OCI-LY7 (cell line): ENCODE results near the gene PLSCR5. TPM values are rescaled to one million over a fixed set of nuclear protein-coding genes. Genes with fewer than 3 reads are reported as not detected.

Source experiments
- BruUV-seq: library from RNA; stranded (reverse); fragments of 400-500 nt; replicated peaks from 2 replicates; lab custom pipeline; 2021; lab: Mats Ljungman, UMichigan
- CTCF ChIA-PET: fragments of 300-600 bp; sonication (Branson Sonifier 250); formaldehyde crosslinking; loops from one replicate; lab custom pipeline; 2022; ENCODE audit warnings: antibody characterized with exemption; ENCODE audit not compliant: unreplicated experiment; lab: Charles Lee
- POLR2A ChIA-PET: fragments of 300-600 bp; sonication (Branson Sonifier 250); formaldehyde crosslinking; loops from one replicate; lab custom pipeline; 2022; ENCODE audit warnings: antibody characterized with exemption; lab: Charles Lee
- DNase-seq: peaks from one replicate; pipeline ENCODE4 v3.0.0-alpha.2; 2015; ENCODE audit warnings: low spot score
- H2AFZ ChIP-seq: fragments of 200-600 bp; sonication (generic), shearing (Covaris generic); 2 replicates; pipeline ENCODE4 v1.6.1; 2014; ENCODE audit warnings: mild to moderate bottlenecking, antibody characterized with exemption, low read length, moderate library complexity
- H3K27ac ChIP-seq: fragments of 200-600 bp; sonication (generic); 2 replicates; pipeline ENCODE4 v1.5.1; 2014; ENCODE audit warnings: mixed run types, low read depth, mild to moderate bottlenecking, moderate library complexity, low read length, inconsistent platforms; ENCODE audit not compliant: poor library complexity, severe bottlenecking
- H3K36me3 ChIP-seq: fragments of 200-600 bp; sonication (generic); 2 replicates; pipeline ENCODE4 v1.6.1; 2014; ENCODE audit warnings: mild to moderate bottlenecking, antibody characterized with exemption, low read length, moderate library complexity, mixed read lengths; ENCODE audit not compliant: insufficient read depth
- H3K4me1 ChIP-seq: fragments of 200-600 bp; sonication (generic); 2 replicates; pipeline ENCODE4 v1.5.1; 2014; ENCODE audit warnings: mild to moderate bottlenecking, low read length; ENCODE audit not compliant: insufficient read depth, poor library complexity, severe bottlenecking
- H3K4me2 ChIP-seq: fragments of 200-600 bp; sonication (generic); 2 replicates; pipeline ENCODE4 v1.6.1; 2014; ENCODE audit warnings: mild to moderate bottlenecking, low read length
- H3K4me3 ChIP-seq: fragments of 200-600 bp; sonication (generic); 2 replicates; pipeline ENCODE4 v1.5.1; 2014; ENCODE audit warnings: mild to moderate bottlenecking, low read depth, low read length; ENCODE audit not compliant: poor library complexity, severe bottlenecking
- H3K79me2 ChIP-seq: fragments of 200-600 bp; sonication (generic); 2 replicates; pipeline ENCODE4 v1.6.1; 2016; ENCODE audit warnings: low read depth, mild to moderate bottlenecking, low read length, moderate library complexity, mixed read lengths; ENCODE audit not compliant: insufficient read depth
- H3K9me2 ChIP-seq: fragments of 200-600 bp; sonication (generic); 2 replicates; pipeline ENCODE4 v1.6.1; 2016; ENCODE audit warnings: mild to moderate bottlenecking, low read length, mixed read lengths; ENCODE audit not compliant: insufficient read depth
- H3K9me3 ChIP-seq: fragments of 200-600 bp; sonication (generic); 2 replicates; pipeline ENCODE4 v1.6.1; 2014; ENCODE audit warnings: mild to moderate bottlenecking, mixed run types, low read length, mixed read lengths
- H4K20me1 ChIP-seq: fragments of 200-600 bp; sonication (generic); 2 replicates; pipeline ENCODE4 v1.6.1; 2014; ENCODE audit warnings: mild to moderate bottlenecking, antibody characterized with exemption, low read length, moderate library complexity, mixed read lengths; ENCODE audit not compliant: insufficient read depth
- EZH2phosphoT487 ChIP-seq: fragments of 200-600 bp; sonication (generic); IDR thresholded peaks from 2 replicates; pipeline ENCODE4 v1.6.1; 2018; ENCODE audit warnings: low read depth, borderline replicate concordance, mild to moderate bottlenecking, mixed run types, antibody characterized with exemption, low read length, moderate library complexity, mixed read lengths
- intact Hi-C: fragments of 100-400 bp; cut with micrococcal nuclease; formaldehyde crosslinking; loops from one replicate; pipeline ENCODE4 v1.10.0; 2022; ENCODE audit not compliant: unreplicated experiment
- total RNA-seq, 2 experiments: library from RNA; depleted of rRNA in 1 of 2; stranded (reverse); fragments of >200 nt in 1 of 2; shearing (Covaris generic) in 1 of 2; gene quantifications; 2 replicates each; pipeline ENCODE4 v1.2.3, GENCODE V29; 2014 to 2022
- TF ChIP-seq, protein P1 (sequence below): fragments of 200-600 bp; sonication (generic); conservative IDR thresholded peaks from 2 replicates; pipeline ENCODE4 v1.5.1; 2014; ENCODE audit warnings: mild to moderate bottlenecking, antibody characterized with exemption, low read length, moderate library complexity, mixed read lengths

The PLSCR5 gene
- total RNA-seq, 2 experiments from 2014 or later = not detected

DNA sequence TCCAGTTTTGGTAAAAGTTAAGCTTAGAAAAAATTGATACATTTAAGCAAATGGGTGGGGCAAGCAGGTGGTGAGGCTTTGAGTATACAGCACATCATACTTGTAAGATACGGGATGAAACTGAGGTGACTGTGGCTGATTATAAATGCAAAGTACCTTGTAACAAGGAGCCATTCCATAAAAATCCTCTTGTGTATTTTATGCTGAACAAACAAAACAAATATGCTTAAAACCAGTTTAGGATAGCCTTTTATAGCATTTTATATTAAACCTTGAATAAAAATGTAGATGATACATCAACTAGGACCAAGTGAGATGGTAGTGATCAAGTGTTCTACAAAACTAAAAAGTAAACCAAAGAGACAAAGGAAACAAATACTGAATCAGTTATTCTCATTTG lies 64.2 kb downstream of the PLSCR5 start:
- Histone ChIP-seq H3K27ac (no peak overlapping the region), H3K4me3 (no peak overlapping the region), H2AFZ (no peak overlapping the region), H3K4me2 (no peak overlapping the region), H3K79me2 (no peaks in the 10 kb centered on the region), H3K9me2 (no peaks in the 10 kb centered on the region), H3K36me3 (no peaks in the 10 kb centered on the region), H3K4me1 (no peaks in the 10 kb centered on the region), H4K20me1 (peaks cover 7% of the 10 kb centered on the region; the same call in 1 of the 2 replicates), H3K9me3 (no peaks in the 10 kb centered on the region)
- POLR2A ChIA-PET = interaction anchor here (0.6 to 1.2 kb wide), 3 partner anchors 26 to 288 kb away, joined by 3 to 5 read pairs (median 3); no protein-coding TSS in a partner anchor
- DNase-seq = no peak
- no TSS peak for BruUV-seq
- CTCF ChIA-PET = no interaction called here
- intact Hi-C loops = no loop called here
- TF ChIP-seq, protein P1, sequence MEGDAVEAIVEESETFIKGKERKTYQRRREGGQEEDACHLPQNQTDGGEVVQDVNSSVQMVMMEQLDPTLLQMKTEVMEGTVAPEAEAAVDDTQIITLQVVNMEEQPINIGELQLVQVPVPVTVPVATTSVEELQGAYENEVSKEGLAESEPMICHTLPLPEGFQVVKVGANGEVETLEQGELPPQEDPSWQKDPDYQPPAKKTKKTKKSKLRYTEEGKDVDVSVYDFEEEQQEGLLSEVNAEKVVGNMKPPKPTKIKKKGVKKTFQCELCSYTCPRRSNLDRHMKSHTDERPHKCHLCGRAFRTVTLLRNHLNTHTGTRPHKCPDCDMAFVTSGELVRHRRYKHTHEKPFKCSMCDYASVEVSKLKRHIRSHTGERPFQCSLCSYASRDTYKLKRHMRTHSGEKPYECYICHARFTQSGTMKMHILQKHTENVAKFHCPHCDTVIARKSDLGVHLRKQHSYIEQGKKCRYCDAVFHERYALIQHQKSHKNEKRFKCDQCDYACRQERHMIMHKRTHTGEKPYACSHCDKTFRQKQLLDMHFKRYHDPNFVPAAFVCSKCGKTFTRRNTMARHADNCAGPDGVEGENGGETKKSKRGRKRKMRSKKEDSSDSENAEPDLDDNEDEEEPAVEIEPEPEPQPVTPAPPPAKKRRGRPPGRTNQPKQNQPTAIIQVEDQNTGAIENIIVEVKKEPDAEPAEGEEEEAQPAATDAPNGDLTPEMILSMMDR = no peak
- TF ChIP-seq EZH2phosphoT487 = no peak

DNA sequence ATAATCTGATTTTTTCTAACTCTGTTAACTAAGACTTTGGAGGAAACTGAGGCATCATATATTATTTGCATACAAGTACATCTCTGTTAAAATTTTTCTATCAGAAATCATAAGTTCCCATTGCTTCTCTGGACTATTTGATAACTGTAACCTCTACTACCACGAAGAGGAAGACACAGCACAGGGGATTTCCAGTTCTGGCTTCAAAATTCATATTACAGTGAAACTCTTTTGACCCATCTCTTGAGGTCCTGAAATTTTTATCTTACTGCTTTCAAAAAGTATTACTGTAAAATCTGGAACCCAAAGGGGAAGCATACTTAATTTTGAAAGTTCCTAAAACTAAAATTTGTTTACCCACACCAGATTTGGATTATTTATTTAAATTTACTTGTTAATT lies 64.9 kb downstream of the PLSCR5 start:
- no peak for DNase-seq
- Histone ChIP-seq H4K20me1 (peaks cover 7% of the 10 kb centered on the region; the same call in 1 of the 2 replicates), H3K27ac (no peak overlapping the region), H3K4me1 (no peaks in the 10 kb centered on the region), H3K36me3 (no peaks in the 10 kb centered on the region), H2AFZ (no peak overlapping the region), H3K79me2 (no peaks in the 10 kb centered on the region), H3K9me3 (no peaks in the 10 kb centered on the region), H3K4me2 (no peak overlapping the region), H3K4me3 (no peak overlapping the region), H3K9me2 (no peaks in the 10 kb centered on the region)
- no TSS peak for BruUV-seq
- ChIA-PET POLR2A (interaction anchor here (0.6 to 1.2 kb wide), 2 partner anchors 37 to 287 kb away, joined by 3 to 5 read pairs; no protein-coding TSS in a partner anchor), CTCF (no interaction called here)
- no peak for TF ChIP-seq EZH2phosphoT487
- TF ChIP-seq, protein P1 = no peak
- intact Hi-C loops = no loop called here

DNA sequence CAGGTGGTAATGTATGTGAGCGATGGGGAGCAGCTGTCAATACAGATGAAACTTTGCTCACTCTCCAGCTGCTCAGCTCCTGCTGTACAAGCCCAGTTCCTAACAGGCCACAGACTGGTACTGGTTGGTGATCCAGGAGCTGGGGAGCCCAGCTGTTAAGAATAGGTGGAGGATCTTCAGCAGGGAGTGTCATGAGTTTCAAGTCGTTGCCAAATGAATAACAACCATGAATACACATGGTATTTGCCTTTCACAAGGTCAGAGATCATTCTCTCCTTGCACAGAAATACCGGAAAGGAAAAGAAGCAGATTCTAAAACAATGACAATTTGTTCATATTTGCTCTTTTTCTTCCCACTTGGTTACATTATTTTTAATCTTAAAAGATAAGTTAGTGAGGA lies 65.8 kb downstream of the PLSCR5 start:
- Histone ChIP-seq H3K9me2 (no peaks in the 10 kb centered on the region), H3K36me3 (no peaks in the 10 kb centered on the region), H3K9me3 (no peaks in the 10 kb centered on the region), H3K4me1 (no peaks in the 10 kb centered on the region), H3K4me2 (no peak overlapping the region), H4K20me1 (peaks cover 7% of the 10 kb centered on the region; the same call in 1 of the 2 replicates), H3K79me2 (no peaks in the 10 kb centered on the region), H3K27ac (no peak overlapping the region), H3K4me3 (no peak overlapping the region), H2AFZ (no peak overlapping the region)
- ChIA-PET POLR2A (interaction anchor here (0.6 kb wide), 2 partner anchors 67 to 89 kb away, joined by 3 to 5 read pairs; no protein-coding TSS in a partner anchor), CTCF (no interaction called here)
- no TSS peak for BruUV-seq
- no peak for DNase-seq
- intact Hi-C loops = no loop called here
- no peak for TF ChIP-seq EZH2phosphoT487
- TF ChIP-seq, protein P1 = no peak
